Skeletal muscle satellite cell (primary cell): ENCODE measurements around the gene ENTPD7.
A peak's percentile ranks its signal among the peaks of the same experiment; 100 is the strongest.
"Not testable (repeated sequence)": the region's sequence is repeated elsewhere in the genome, so short reads cannot be mapped to it uniquely, and the experiment has no call there.

Experiments used
- H3K27me3 ChIP-seq: 2 replicates; pipeline ENCODE4 v1.7.0; 2013; ENCODE audit warnings: low read length; ENCODE audit not compliant: control insufficient read depth, insufficient read depth
- H3K36me3 ChIP-seq: 2 replicates; pipeline ENCODE4 v1.7.0; 2013; ENCODE audit warnings: mild to moderate bottlenecking, control low read depth, low read length; ENCODE audit not compliant: insufficient read depth
- H3K4me1 ChIP-seq: 2 replicates; pipeline ENCODE4 v1.7.0; 2013; ENCODE audit warnings: low read length; ENCODE audit not compliant: control insufficient read depth, insufficient read depth
- H3K4me2 ChIP-seq: 2 replicates; pipeline ENCODE4 v1.7.0; 2013; ENCODE audit warnings: mild to moderate bottlenecking, low read length
- H3K4me3 ChIP-seq: 2 replicates; pipeline ENCODE4 v1.7.0; 2013; ENCODE audit warnings: low read length
- H3K9ac ChIP-seq: 2 replicates; pipeline ENCODE4 v1.7.0; 2013; ENCODE audit warnings: mild to moderate bottlenecking, low read depth, low read length, moderate library complexity
- H3K9me3 ChIP-seq: replicated peaks from 2 replicates; pipeline ENCODE4 v1.7.0; 2013; ENCODE audit warnings: mild to moderate bottlenecking, control low read depth, low read length

The ENTPD7 gene

GRCh38 chr10:99621454-99622251 lies 37.7 kb upstream of the ENTPD7 start:
- H3K4me1 ChIP-seq: peaks cover 21% of the 10 kb centered on the region
- no peaks in the 10 kb centered on the region for H3K9me3 ChIP-seq
- no peaks in the 10 kb centered on the region for H3K27me3 ChIP-seq
- H3K36me3 ChIP-seq: no peaks in the 10 kb centered on the region
- H3K9ac ChIP-seq: peak overlapping the region; percentile 96
- H3K4me2 ChIP-seq: peak overlapping the region; percentile 85
- peak overlapping the region; percentile 71 for H3K4me3 ChIP-seq

GRCh38 chr10:99623919-99624318 lies 35.4 kb upstream of the ENTPD7 start:
- Histone ChIP-seq H3K9me3 (no peaks in the 10 kb centered on the region), H3K9ac (no peak overlapping the region), H3K4me3 (no peak overlapping the region), H3K36me3 (no peaks in the 10 kb centered on the region), H3K27me3 (no peaks in the 10 kb centered on the region), H3K4me1 (peaks cover 9% of the 10 kb centered on the region), H3K4me2 (no peak overlapping the region)

- H3K27me3 ChIP-seq, H3K36me3 ChIP-seq, H3K4me1 ChIP-seq, H3K4me3 ChIP-seq, H3K9ac ChIP-seq, H3K9me3 ChIP-seq, H3K4me2 ChIP-seq: not testable (repeated sequence)
These were observed 34.2 kb upstream of the ENTPD7 start for GRCh38 chr10:99625124-99625523.

- no peaks in the 10 kb centered on the region for H3K27me3 ChIP-seq
- no peak overlapping the region for H3K9ac ChIP-seq
- no peak overlapping the region for H3K4me2 ChIP-seq
- H3K4me3 ChIP-seq: no peak overlapping the region
- H3K36me3 ChIP-seq: no peaks in the 10 kb centered on the region
- no peaks in the 10 kb centered on the region for H3K9me3 ChIP-seq
- H3K4me1 ChIP-seq: no peaks in the 10 kb centered on the region
These were observed 30.2 kb upstream of the ENTPD7 start for GRCh38 chr10:99628923-99629624.

GRCh38 chr10:99629625-99629978 lies 29.7 kb upstream of the ENTPD7 start:
- Histone ChIP-seq H3K4me1 (no peaks in the 10 kb centered on the region), H3K4me2 (no peak overlapping the region), H3K4me3 (no peak overlapping the region), H3K9ac (no peak overlapping the region), H3K9me3 (no peaks in the 10 kb centered on the region), H3K27me3 (no peaks in the 10 kb centered on the region), H3K36me3 (no peaks in the 10 kb centered on the region)

- Histone ChIP-seq H3K4me2 (no peak overlapping the region), H3K36me3 (no peaks in the 10 kb centered on the region), H3K4me3 (no peak overlapping the region), H3K27me3 (no peaks in the 10 kb centered on the region), H3K4me1 (no peaks in the 10 kb centered on the region), H3K9ac (no peak overlapping the region), H3K9me3 (no peaks in the 10 kb centered on the region)
These were observed 28.9 kb upstream of the ENTPD7 start for GRCh38 chr10:99630433-99630832.

- no peak overlapping the region for H3K4me2 ChIP-seq
- H3K36me3 ChIP-seq: no peaks in the 10 kb centered on the region
- no peak overlapping the region for H3K9ac ChIP-seq
- no peaks in the 10 kb centered on the region for H3K4me1 ChIP-seq
- no peak overlapping the region for H3K4me3 ChIP-seq
- H3K27me3 ChIP-seq: no peaks in the 10 kb centered on the region
- H3K9me3 ChIP-seq: no peaks in the 10 kb centered on the region
These were observed 28.3 kb upstream of the ENTPD7 start for GRCh38 chr10:99630991-99631390.

GRCh38 chr10:99631496-99631895 lies 27.8 kb upstream of the ENTPD7 start:
- no peaks in the 10 kb centered on the region for H3K36me3 ChIP-seq
- H3K4me3 ChIP-seq: no peak overlapping the region
- no peaks in the 10 kb centered on the region for H3K4me1 ChIP-seq
- H3K9me3 ChIP-seq: no peaks in the 10 kb centered on the region
- no peaks in the 10 kb centered on the region for H3K27me3 ChIP-seq
- H3K4me2 ChIP-seq: no peak overlapping the region
- no peak overlapping the region for H3K9ac ChIP-seq

GRCh38 chr10:99633832-99634231 lies 25.5 kb upstream of the ENTPD7 start:
- H3K4me3 ChIP-seq: no peak overlapping the region
- no peak overlapping the region for H3K4me2 ChIP-seq
- H3K27me3 ChIP-seq: no peaks in the 10 kb centered on the region
- H3K9ac ChIP-seq: no peak overlapping the region
- no peaks in the 10 kb centered on the region for H3K36me3 ChIP-seq
- H3K9me3 ChIP-seq: no peaks in the 10 kb centered on the region
- no peaks in the 10 kb centered on the region for H3K4me1 ChIP-seq

GRCh38 chr10:99647601-99648151 lies 11.6 kb upstream of the ENTPD7 start:
- H3K9ac ChIP-seq: no peak overlapping the region
- H3K4me2 ChIP-seq: no peak overlapping the region
- H3K9me3 ChIP-seq: no peaks in the 10 kb centered on the region
- no peaks in the 10 kb centered on the region for H3K36me3 ChIP-seq
- no peak overlapping the region for H3K4me3 ChIP-seq
- no peaks in the 10 kb centered on the region for H3K4me1 ChIP-seq
- no peaks in the 10 kb centered on the region for H3K27me3 ChIP-seq

- Histone ChIP-seq H3K36me3 (no peaks in the 10 kb centered on the region), H3K9me3 (no peaks in the 10 kb centered on the region), H3K4me3 (no peak overlapping the region), H3K4me2 (no peak overlapping the region), H3K9ac (no peak overlapping the region), H3K27me3 (no peaks in the 10 kb centered on the region), H3K4me1 (no peaks in the 10 kb centered on the region)
These were observed 10.6 kb upstream of the ENTPD7 start for GRCh38 chr10:99648717-99649116.
